ENCODE results near the gene CCDC15.

CCDC15 gene

DNA sequence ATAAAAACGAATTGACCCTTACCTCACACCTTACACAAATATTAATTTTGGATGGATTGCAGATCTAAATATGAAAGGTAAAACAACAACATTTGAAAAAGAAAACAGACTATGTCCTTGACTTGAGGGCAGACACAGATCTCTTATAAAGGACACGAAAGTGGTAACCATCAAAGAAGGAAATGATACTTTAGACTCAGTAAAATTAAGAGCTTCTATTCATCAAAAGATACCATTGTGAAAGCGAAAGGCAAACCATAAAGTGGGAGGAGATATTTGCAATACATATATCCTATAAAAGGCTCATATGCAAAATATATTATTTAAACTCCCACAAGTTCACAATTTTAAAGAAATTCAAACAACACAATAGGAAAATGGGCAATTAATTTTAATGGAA, 23.2 kb upstream of the CCDC15 start:
- Histone ChIP-seq H3K4me2 (ENCODE audit: low read length) (peak overlapping the region; percentile 37), H3K4me1 (ENCODE audit: low read length) (peaks cover 29% of the 10 kb centered on the region), H3K9me3 (ENCODE audit: insufficient read depth, low read length) (0 out of 2 replicates have a peak, but pooled peaks cover 3% of the 10 kb centered on the region), H2AFZ (ENCODE audit: low read depth, low read length) (no peak overlapping the region), H3K36me3 (replicated peaks; ENCODE audit: low read depth, low read length) (no peaks in the 10 kb centered on the region), H3K27ac (ENCODE audit: low read length) (no peak overlapping the region), H3K9ac (ENCODE audit: low read length) (no peak overlapping the region), H3K79me2 (ENCODE audit: low read length) (no peaks in the 10 kb centered on the region), H3K27me3 (ENCODE audit: low read depth, low read length) (peaks cover 19% of the 10 kb centered on the region), H3K4me3 (ENCODE audit: low read length) (no peak overlapping the region), H4K20me1 (ENCODE audit: insufficient read depth, low read length) (no peaks in the 10 kb centered on the region)
- TF ChIP-seq EZH2phosphoT487 (IDR thresholded peaks at IDR 0.05; ENCODE audit: low read depth): no peak
- TF ChIP-seq, protein P1, sequence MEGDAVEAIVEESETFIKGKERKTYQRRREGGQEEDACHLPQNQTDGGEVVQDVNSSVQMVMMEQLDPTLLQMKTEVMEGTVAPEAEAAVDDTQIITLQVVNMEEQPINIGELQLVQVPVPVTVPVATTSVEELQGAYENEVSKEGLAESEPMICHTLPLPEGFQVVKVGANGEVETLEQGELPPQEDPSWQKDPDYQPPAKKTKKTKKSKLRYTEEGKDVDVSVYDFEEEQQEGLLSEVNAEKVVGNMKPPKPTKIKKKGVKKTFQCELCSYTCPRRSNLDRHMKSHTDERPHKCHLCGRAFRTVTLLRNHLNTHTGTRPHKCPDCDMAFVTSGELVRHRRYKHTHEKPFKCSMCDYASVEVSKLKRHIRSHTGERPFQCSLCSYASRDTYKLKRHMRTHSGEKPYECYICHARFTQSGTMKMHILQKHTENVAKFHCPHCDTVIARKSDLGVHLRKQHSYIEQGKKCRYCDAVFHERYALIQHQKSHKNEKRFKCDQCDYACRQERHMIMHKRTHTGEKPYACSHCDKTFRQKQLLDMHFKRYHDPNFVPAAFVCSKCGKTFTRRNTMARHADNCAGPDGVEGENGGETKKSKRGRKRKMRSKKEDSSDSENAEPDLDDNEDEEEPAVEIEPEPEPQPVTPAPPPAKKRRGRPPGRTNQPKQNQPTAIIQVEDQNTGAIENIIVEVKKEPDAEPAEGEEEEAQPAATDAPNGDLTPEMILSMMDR (IDR thresholded peaks at IDR 0.05; ENCODE audit: low read depth, low read length): no peak

DNA sequence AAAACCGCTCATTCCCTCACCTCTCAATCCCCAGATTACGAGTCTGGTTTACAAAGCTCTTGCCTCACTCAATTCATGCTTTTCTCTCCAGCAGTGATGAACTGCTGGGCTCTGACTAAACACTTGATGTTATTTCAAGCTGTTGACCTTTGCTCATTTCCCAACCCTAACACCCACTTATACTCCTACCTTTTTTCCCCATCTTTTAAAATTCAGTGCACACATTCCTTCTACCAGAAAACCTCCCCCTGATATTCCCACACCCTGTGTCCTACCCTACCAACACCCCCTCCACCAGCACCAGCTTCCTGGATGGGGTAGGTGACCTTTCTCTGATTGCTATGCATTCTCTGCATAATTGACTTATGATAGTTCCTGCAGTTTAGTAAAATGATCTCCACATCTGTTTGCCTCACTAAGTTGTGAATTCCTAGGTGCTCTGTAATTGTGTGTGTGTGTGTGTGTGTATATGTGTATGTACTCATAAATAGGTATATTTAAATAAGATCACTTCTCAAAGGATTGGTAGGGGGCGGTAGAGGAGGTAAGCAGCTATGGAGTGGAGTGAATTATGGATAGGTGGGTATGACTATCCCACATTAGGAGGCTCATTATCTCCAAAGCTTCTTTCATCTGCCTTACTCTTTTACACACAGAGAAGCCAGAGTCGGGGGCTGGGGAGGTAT, 19.0 kb upstream of the CCDC15 start:
- peaks cover 14% of the 10 kb centered on the region for H3K4me1 ChIP-seq (ENCODE audit: low read length)
- no peak for TF ChIP-seq EZH2phosphoT487 (IDR thresholded peaks at IDR 0.05; ENCODE audit: low read depth)
- TF ChIP-seq, protein P1 (IDR thresholded peaks at IDR 0.05; ENCODE audit: low read depth, low read length): no peak
- H3K27ac ChIP-seq (ENCODE audit: low read length): no peak overlapping the region
- no peaks in the 10 kb centered on the region for H4K20me1 ChIP-seq (ENCODE audit: insufficient read depth, low read length)
- H3K9me3 ChIP-seq (ENCODE audit: insufficient read depth, low read length): 0 out of 2 replicates have a peak, but pooled peaks cover 3% of the 10 kb centered on the region
- H3K9ac ChIP-seq (ENCODE audit: low read length): no peak overlapping the region
- no peak overlapping the region for H2AFZ ChIP-seq (ENCODE audit: low read depth, low read length)
- H3K36me3 ChIP-seq (replicated peaks; ENCODE audit: low read depth, low read length): no peaks in the 10 kb centered on the region
- no peak overlapping the region for H3K4me3 ChIP-seq (ENCODE audit: low read length)
- H3K27me3 ChIP-seq (ENCODE audit: low read depth, low read length): peaks cover 43% of the 10 kb centered on the region
- H3K4me2 ChIP-seq (ENCODE audit: low read length): no peak overlapping the region
- no peaks in the 10 kb centered on the region for H3K79me2 ChIP-seq (ENCODE audit: low read length)

DNA sequence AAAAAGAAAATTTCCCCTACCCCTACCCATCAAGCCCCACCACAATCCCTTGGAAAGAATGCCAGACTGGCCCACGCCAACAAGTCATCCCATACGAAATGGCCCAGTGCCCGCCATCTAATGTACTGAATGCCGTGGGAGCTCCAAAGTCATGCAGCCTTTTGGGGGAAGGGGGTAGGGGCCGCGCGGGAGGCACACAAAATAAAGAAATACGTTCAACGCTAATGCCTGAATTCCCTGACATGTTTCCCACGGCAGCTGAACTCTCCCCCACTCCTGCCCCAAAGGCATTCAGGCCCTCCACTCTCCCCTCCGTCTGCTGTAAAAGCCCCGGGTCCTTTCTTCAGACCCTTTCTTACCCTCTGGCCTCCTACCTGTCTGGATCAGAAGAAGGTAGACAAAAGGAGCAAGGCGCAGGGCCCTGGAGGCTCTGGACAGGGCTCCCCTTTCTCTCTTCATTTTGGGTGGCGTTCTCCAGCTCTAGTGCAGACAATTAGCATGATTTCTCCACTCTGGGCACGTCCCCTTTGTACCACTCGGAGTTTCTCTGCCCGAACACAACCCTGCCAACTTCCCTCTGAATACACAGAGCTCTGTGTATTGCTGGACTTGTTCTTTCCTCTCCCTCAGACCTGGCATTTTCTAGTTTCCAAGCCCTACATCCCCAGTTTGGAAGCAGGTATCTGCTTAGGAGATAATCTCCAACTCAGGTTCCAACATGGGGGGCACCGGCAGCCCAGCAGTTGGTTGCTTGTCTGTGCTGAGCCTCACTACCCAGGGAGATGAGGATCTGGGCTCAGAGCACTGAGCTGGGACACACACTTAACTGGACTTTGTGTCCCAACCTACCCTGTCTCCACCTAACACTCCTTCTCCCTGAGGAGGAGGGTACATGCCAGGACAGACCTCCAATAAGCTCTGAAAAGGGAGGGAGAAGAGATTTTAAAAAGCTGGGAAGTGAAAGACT, 18.2 kb upstream of the CCDC15 start, which contains the start of gene HEPACAM:
TSS of gene HEPACAM (minus strand) at position 500 of the 967 bp plus-strand sequence. CDS start at position 459, 41 bp downstream.
- Histone ChIP-seq H3K4me1 (ENCODE audit: low read length) (peaks cover 6% of the 10 kb centered on the region), H3K9ac (ENCODE audit: low read length) (no peak within 1 kb of the TSS), H3K4me2 (ENCODE audit: low read length) (no peak within 1 kb of the TSS)

More for the DNA sequence above, 18.2 kb upstream of the CCDC15 start, which contains the start of gene HEPACAM:
- Histone ChIP-seq H3K9me3 (ENCODE audit: insufficient read depth, low read length) (0 out of 2 replicates have a peak, but pooled peaks cover 3% of the 10 kb centered on the region), H2AFZ (ENCODE audit: low read depth, low read length) (no peak within 1 kb of the TSS), H4K20me1 (ENCODE audit: insufficient read depth, low read length) (no peaks in the 10 kb centered on the region), H3K79me2 (ENCODE audit: low read length) (no peaks in the 10 kb centered on the region), H3K4me3 (ENCODE audit: low read length) (no peak within 1 kb of the TSS), H3K36me3 (replicated peaks; ENCODE audit: low read depth, low read length) (no peaks in the 10 kb centered on the region), H3K27me3 (ENCODE audit: low read depth, low read length) (peaks cover 46% of the 10 kb centered on the region), H3K27ac (ENCODE audit: low read length) (no peak within 1 kb of the TSS)
- TF ChIP-seq EZH2phosphoT487 (IDR thresholded peaks at IDR 0.05; ENCODE audit: low read depth): no peak
- TF ChIP-seq, protein P1 (IDR thresholded peaks at IDR 0.05; ENCODE audit: low read depth, low read length): no peak
